Measurements from ENCODE around the gene GPR39. TPM values are rescaled to one million over a fixed set of nuclear protein-coding genes. Genes with fewer than 3 reads are reported as not detected.

The GPR39 gene
- total RNA-seq, 1 experiment from 2014 or later, result 9.0 TPM

GRCh38 chr2:132560562-132560961 is 144.0 kb downstream of the GPR39 start:
- Histone ChIP-seq H3K27ac (ENCODE audit: low read length) (no peak overlapping the region), H3K4me1 (ENCODE audit: control insufficient read depth, insufficient read depth, low read length) (no peaks in the 10 kb centered on the region), H3K36me3 (ENCODE audit: control insufficient read depth, insufficient read depth, low read length) (no peaks in the 10 kb centered on the region; the same call in 1 of the 2 replicates), H3K4me3 (ENCODE audit: low read depth in 2 of 2, low read length in 2 of 2) (no peak overlapping the region), H3K9me3 (ENCODE audit: control insufficient read depth, insufficient read depth, low read depth, low read length) (no peaks in the 10 kb centered on the region), H3K27me3 (ENCODE audit: control insufficient read depth, insufficient read depth, low read length) (no peaks in the 10 kb centered on the region)
- in situ Hi-C loops (cut with HindIII; ENCODE audit: low pct_unique_long_range_greater_than_20kb, low sequenced_read_pairs) (no loop called here), intact Hi-C loops (cut with micrococcal nuclease; ENCODE audit: unreplicated experiment) (no loop called here)
- ChIA-PET CTCF (no interaction called here), POLR2A (no interaction called here)
- BruUV-seq (replicated peaks), result no TSS peak
- no peak for DNase-seq (ENCODE audit: low read depth, low spot score)
- TF ChIP-seq POLR2AphosphoS5 (IDR thresholded peaks at IDR 0.05; ENCODE audit: low read depth, low read length) (no peak), TCF7L2 (IDR thresholded peaks at IDR 0.05; ENCODE audit: low read depth, low read length) (no peak), SIN3A (IDR thresholded peaks at IDR 0.05; ENCODE audit: borderline replicate concordance, insufficient read depth, low read depth, low read length) (no peak)
- TF ChIP-seq, protein P1, sequence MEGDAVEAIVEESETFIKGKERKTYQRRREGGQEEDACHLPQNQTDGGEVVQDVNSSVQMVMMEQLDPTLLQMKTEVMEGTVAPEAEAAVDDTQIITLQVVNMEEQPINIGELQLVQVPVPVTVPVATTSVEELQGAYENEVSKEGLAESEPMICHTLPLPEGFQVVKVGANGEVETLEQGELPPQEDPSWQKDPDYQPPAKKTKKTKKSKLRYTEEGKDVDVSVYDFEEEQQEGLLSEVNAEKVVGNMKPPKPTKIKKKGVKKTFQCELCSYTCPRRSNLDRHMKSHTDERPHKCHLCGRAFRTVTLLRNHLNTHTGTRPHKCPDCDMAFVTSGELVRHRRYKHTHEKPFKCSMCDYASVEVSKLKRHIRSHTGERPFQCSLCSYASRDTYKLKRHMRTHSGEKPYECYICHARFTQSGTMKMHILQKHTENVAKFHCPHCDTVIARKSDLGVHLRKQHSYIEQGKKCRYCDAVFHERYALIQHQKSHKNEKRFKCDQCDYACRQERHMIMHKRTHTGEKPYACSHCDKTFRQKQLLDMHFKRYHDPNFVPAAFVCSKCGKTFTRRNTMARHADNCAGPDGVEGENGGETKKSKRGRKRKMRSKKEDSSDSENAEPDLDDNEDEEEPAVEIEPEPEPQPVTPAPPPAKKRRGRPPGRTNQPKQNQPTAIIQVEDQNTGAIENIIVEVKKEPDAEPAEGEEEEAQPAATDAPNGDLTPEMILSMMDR (IDR thresholded peaks at IDR 0.05), result no peak
- TF ChIP-seq, protein P2, sequence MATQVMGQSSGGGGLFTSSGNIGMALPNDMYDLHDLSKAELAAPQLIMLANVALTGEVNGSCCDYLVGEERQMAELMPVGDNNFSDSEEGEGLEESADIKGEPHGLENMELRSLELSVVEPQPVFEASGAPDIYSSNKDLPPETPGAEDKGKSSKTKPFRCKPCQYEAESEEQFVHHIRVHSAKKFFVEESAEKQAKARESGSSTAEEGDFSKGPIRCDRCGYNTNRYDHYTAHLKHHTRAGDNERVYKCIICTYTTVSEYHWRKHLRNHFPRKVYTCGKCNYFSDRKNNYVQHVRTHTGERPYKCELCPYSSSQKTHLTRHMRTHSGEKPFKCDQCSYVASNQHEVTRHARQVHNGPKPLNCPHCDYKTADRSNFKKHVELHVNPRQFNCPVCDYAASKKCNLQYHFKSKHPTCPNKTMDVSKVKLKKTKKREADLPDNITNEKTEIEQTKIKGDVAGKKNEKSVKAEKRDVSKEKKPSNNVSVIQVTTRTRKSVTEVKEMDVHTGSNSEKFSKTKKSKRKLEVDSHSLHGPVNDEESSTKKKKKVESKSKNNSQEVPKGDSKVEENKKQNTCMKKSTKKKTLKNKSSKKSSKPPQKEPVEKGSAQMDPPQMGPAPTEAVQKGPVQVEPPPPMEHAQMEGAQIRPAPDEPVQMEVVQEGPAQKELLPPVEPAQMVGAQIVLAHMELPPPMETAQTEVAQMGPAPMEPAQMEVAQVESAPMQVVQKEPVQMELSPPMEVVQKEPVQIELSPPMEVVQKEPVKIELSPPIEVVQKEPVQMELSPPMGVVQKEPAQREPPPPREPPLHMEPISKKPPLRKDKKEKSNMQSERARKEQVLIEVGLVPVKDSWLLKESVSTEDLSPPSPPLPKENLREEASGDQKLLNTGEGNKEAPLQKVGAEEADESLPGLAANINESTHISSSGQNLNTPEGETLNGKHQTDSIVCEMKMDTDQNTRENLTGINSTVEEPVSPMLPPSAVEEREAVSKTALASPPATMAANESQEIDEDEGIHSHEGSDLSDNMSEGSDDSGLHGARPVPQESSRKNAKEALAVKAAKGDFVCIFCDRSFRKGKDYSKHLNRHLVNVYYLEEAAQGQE (IDR thresholded peaks at IDR 0.05; ENCODE audit: insufficient read depth in 1 of 2, low read depth in 2 of 2, low read length in 1 of 2), result no peak
- ATAC-seq, result no peak

- ChIA-PET CTCF (no interaction called here), POLR2A (no interaction called here)
- H3K27ac ChIP-seq (ENCODE audit: low read length), result no peak overlapping the region
- no peaks in the 10 kb centered on the region for H3K9me3 ChIP-seq (ENCODE audit: control insufficient read depth, insufficient read depth, low read depth, low read length)
- ATAC-seq (no peak), DNase-seq (ENCODE audit: low read depth, low spot score) (no peak)
- BruUV-seq (replicated peaks), result no TSS peak
- no peaks in the 10 kb centered on the region for H3K27me3 ChIP-seq (ENCODE audit: control insufficient read depth, insufficient read depth, low read length)
- no peak for TF ChIP-seq TCF7L2 (IDR thresholded peaks at IDR 0.05; ENCODE audit: low read depth, low read length)
- TF ChIP-seq SIN3A (IDR thresholded peaks at IDR 0.05; ENCODE audit: borderline replicate concordance, insufficient read depth, low read depth, low read length), result no peak
- TF ChIP-seq, protein P2 (IDR thresholded peaks at IDR 0.05; ENCODE audit: insufficient read depth in 1 of 2, low read depth in 2 of 2, low read length in 1 of 2), result no peak
- no peak for TF ChIP-seq POLR2AphosphoS5 (IDR thresholded peaks at IDR 0.05; ENCODE audit: low read depth, low read length)
- TF ChIP-seq, protein P1 (IDR thresholded peaks at IDR 0.05), result no peak
- intact Hi-C loops (cut with micrococcal nuclease; ENCODE audit: unreplicated experiment) (no loop called here), in situ Hi-C loops (cut with HindIII; ENCODE audit: low pct_unique_long_range_greater_than_20kb, low sequenced_read_pairs) (no loop called here)
- H3K36me3 ChIP-seq (ENCODE audit: control insufficient read depth, insufficient read depth, low read length), result no peaks in the 10 kb centered on the region; the same call in 1 of the 2 replicates
- no peaks in the 10 kb centered on the region for H3K4me1 ChIP-seq (ENCODE audit: control insufficient read depth, insufficient read depth, low read length)
- H3K4me3 ChIP-seq (ENCODE audit: low read depth in 2 of 2, low read length in 2 of 2), result no peak overlapping the region
Observed at GRCh38 chr2:132562245-132562644, 145.6 kb downstream of the GPR39 start.

Measured in Panc1 (cell line).